ENCODE results near the gene CALHM5.

The CALHM5 gene

GRCh38 chr6:116524236-116524635, 12.8 kb downstream of the CALHM5 start:
- Mint-ChIP-seq H3K4me3 (no peak overlapping the region), H3K27me3 (peaks cover 4% of the 10 kb centered on the region), H3K9me3 (ENCODE audit: low read depth) (no peaks in the 10 kb centered on the region), H3K27ac (no peak overlapping the region), H3K4me1 (ENCODE audit: low read depth) (no peaks in the 10 kb centered on the region), H3K36me3 (no peaks in the 10 kb centered on the region)

GRCh38 chr6:116528133-116528532, 16.7 kb downstream of the CALHM5 start:
- no peaks in the 10 kb centered on the region for H3K36me3 Mint-ChIP-seq
- no peaks in the 10 kb centered on the region for H3K9me3 Mint-ChIP-seq (ENCODE audit: low read depth)
- no peak overlapping the region for H3K27ac Mint-ChIP-seq
- H3K27me3 Mint-ChIP-seq = peaks cover 15% of the 10 kb centered on the region
- H3K4me3 Mint-ChIP-seq = no peak overlapping the region
- no peaks in the 10 kb centered on the region for H3K4me1 Mint-ChIP-seq (ENCODE audit: low read depth)

- no peaks in the 10 kb centered on the region for H3K9me3 Mint-ChIP-seq (ENCODE audit: low read depth)
Measured at GRCh38 chr6:116528780-116529179, 17.3 kb downstream of the CALHM5 start.

DNA sequence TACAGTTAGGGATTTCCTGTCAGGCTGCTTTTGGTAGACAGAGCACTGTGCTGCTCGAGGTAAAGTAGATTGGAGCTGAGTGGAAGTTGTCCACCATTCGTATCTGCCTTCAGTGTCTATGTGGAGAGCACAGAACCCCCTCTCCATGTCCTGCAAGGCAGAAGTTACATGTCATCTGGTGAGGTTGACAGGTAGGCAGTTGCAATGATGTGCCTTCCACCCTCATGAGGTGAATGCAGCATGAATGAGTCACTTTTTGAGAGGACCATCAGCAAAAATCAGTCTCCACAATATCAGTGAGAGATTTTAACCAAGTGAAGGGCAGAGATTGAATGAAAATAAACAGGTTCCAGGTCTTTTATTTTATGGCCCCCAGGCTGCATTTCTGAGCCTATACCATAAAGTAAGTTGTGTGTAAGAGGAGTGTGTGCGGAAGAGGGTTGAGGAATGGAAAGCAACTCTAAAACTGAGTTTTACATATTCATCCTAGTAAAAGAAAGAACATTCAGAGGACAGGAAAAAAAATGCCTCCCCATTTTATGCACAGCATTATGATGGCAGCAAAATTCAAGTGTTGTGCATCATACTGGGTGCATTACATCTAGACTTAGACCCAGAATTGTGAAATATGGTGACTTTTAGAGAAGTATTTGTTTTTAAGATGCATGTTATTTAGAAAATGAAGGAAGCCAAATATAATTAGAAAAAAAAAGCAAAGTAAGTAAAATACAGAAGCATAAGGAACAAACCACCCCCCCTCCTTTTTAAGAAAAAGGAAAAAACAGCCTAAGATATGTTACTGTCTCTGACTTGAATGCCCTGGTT, 18.2 kb downstream of the CALHM5 start:
- Mint-ChIP-seq H3K9me3 (ENCODE audit: low read depth) (no peaks in the 10 kb centered on the region), H3K36me3 (no peaks in the 10 kb centered on the region), H3K4me3 (no peak overlapping the region), H3K4me1 (ENCODE audit: low read depth) (no peaks in the 10 kb centered on the region), H3K27ac (no peak overlapping the region), H3K27me3 (peaks cover 15% of the 10 kb centered on the region)

More at GRCh38 chr6:116528780-116529179, 17.3 kb downstream of the CALHM5 start:
- H3K36me3 Mint-ChIP-seq = no peaks in the 10 kb centered on the region
- no peaks in the 10 kb centered on the region for H3K4me1 Mint-ChIP-seq (ENCODE audit: low read depth)
- H3K27me3 Mint-ChIP-seq = peaks cover 15% of the 10 kb centered on the region
- no peak overlapping the region for H3K27ac Mint-ChIP-seq
- H3K4me3 Mint-ChIP-seq = no peak overlapping the region

- Mint-ChIP-seq H3K4me1 (ENCODE audit: low read depth) (no peaks in the 10 kb centered on the region), H3K27ac (no peak overlapping the region), H3K9me3 (ENCODE audit: low read depth) (no peaks in the 10 kb centered on the region), H3K4me3 (no peak overlapping the region), H3K36me3 (no peaks in the 10 kb centered on the region), H3K27me3 (peaks cover 15% of the 10 kb centered on the region)
Measured at GRCh38 chr6:116530436-116530835, 19.0 kb downstream of the CALHM5 start.

GRCh38 chr6:116531675-116532570, 20.5 kb downstream of the CALHM5 start:
- H3K9me3 Mint-ChIP-seq (ENCODE audit: low read depth) = no peaks in the 10 kb centered on the region
- H3K27ac Mint-ChIP-seq = no peak overlapping the region
- no peak overlapping the region for H3K4me3 Mint-ChIP-seq
- H3K4me1 Mint-ChIP-seq (ENCODE audit: low read depth) = no peaks in the 10 kb centered on the region
- H3K36me3 Mint-ChIP-seq = no peaks in the 10 kb centered on the region
- H3K27me3 Mint-ChIP-seq = peaks cover 13% of the 10 kb centered on the region

GRCh38 chr6:116533233-116533957, 22.0 kb downstream of the CALHM5 start:
- Mint-ChIP-seq H3K9me3 (ENCODE audit: low read depth) (no peaks in the 10 kb centered on the region), H3K27me3 (peaks cover 11% of the 10 kb centered on the region), H3K27ac (no peak overlapping the region), H3K36me3 (no peaks in the 10 kb centered on the region), H3K4me1 (ENCODE audit: low read depth) (no peaks in the 10 kb centered on the region), H3K4me3 (no peak overlapping the region)

DNA sequence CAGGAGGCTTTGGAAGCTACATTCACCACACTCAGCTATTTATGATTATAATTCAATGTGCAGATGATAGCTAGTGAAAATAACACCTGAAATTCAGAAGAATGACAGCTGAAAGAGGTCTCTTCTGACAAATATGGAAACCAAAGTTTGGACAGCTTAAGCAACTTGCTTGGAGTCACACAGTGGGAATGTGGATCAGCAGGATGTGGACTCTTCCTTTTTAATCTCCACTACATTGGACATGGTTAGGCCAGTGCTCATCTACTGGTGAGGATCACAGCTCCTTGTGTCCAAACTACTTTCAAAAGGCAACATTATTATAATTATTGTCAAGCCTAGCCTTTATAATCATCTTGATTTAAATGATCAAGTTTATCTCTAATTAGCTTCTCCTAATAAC, 23.7 kb downstream of the CALHM5 start:
- Mint-ChIP-seq H3K27me3 (peaks cover 12% of the 10 kb centered on the region), H3K36me3 (no peaks in the 10 kb centered on the region), H3K4me3 (no peak overlapping the region), H3K4me1 (ENCODE audit: low read depth) (no peaks in the 10 kb centered on the region), H3K27ac (no peak overlapping the region), H3K9me3 (ENCODE audit: low read depth) (no peaks in the 10 kb centered on the region)

- Mint-ChIP-seq H3K36me3 (no peaks in the 10 kb centered on the region), H3K27me3 (peaks cover 13% of the 10 kb centered on the region), H3K9me3 (ENCODE audit: low read depth) (no peaks in the 10 kb centered on the region), H3K4me3 (no peak overlapping the region), H3K4me1 (ENCODE audit: low read depth) (no peaks in the 10 kb centered on the region), H3K27ac (no peak overlapping the region)
Measured at GRCh38 chr6:116536216-116536621, 24.8 kb downstream of the CALHM5 start.

DNA sequence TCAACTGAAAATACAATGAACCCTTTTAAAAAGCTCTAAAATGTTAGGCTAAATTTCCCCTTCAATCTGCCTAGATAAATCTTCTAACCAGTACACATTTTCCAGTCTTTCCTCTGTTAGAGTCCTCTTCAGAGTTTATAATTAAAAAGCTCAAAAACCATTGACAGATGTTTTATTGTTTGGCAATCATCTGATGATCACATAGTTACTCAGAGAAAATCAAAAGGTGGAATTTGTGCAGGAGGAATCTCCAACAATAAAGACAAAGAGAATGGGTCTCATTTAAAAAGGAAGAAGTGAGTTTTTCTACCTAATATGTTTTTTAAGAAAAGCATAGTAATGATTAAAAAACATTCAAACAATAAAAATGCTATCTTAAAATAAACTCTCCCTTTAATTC, 31.0 kb downstream of the CALHM5 start:
- peaks cover 17% of the 10 kb centered on the region for H3K27me3 Mint-ChIP-seq
- H3K4me1 Mint-ChIP-seq (ENCODE audit: low read depth) = no peaks in the 10 kb centered on the region
- H3K27ac Mint-ChIP-seq = no peak overlapping the region
- no peaks in the 10 kb centered on the region for H3K9me3 Mint-ChIP-seq (ENCODE audit: low read depth)
- no peak overlapping the region for H3K4me3 Mint-ChIP-seq
- no peaks in the 10 kb centered on the region for H3K36me3 Mint-ChIP-seq

DNA sequence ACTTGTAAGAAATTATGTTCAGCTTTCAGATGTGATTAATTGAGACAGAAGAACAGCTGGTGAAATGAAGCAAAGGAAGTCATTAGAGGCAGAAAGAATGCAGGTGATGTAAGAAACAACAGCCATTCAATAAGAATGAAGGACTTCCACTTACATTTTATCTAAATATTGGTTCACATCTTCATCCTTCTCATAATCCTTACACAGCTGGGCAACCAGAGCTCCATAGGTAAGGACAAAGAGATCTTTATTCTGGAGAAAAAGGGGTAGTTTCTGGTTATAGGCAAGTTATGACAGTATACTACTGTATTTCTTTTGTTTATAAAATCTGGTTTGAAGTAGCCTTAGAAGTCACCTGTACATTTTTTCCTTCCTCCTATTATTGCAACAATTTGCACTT, 31.7 kb downstream of the CALHM5 start:
- H3K27ac Mint-ChIP-seq = no peak overlapping the region
- no peaks in the 10 kb centered on the region for H3K9me3 Mint-ChIP-seq (ENCODE audit: low read depth)
- no peak overlapping the region for H3K4me3 Mint-ChIP-seq
- peaks cover 17% of the 10 kb centered on the region for H3K27me3 Mint-ChIP-seq
- H3K36me3 Mint-ChIP-seq = no peaks in the 10 kb centered on the region
- H3K4me1 Mint-ChIP-seq (ENCODE audit: low read depth) = no peaks in the 10 kb centered on the region

DNA sequence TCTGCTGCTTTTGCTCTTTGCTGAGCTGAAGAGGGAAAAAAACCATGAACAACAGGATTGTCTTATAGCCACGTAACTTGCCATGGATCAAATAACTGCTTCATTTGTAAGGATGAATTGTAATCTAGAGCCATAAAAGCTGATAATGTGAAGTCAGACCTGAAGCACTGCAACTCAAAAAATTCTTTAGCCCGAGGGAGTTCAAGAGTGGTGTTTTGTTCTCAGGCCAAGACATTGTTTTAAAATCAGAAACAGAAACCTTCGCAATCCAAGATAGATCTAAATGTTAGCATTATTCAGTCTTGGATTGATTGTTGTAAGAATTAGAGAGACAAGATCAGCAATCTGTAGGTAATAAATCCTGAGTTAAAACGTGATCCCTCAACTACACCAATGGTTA, 34.2 kb downstream of the CALHM5 start, which contains the start of gene TRAPPC3L:
TSS of gene TRAPPC3L (minus strand) at position 34 of the 400 bp plus-strand sequence. CDS start 170 bp downstream, outside the sequence.
- H3K27ac Mint-ChIP-seq = no peak within 1 kb of the TSS
- no peaks in the 10 kb centered on the region for H3K4me1 Mint-ChIP-seq (ENCODE audit: low read depth)
- no peaks in the 10 kb centered on the region for H3K36me3 Mint-ChIP-seq
- H3K9me3 Mint-ChIP-seq (ENCODE audit: low read depth) = no peaks in the 10 kb centered on the region
- no peak within 1 kb of the TSS for H3K4me3 Mint-ChIP-seq
- H3K27me3 Mint-ChIP-seq = peaks cover 10% of the 10 kb centered on the region

GRCh38 chr6:116547358-116547757, 35.9 kb downstream of the CALHM5 start:
- H3K27ac Mint-ChIP-seq = no peak overlapping the region
- H3K36me3 Mint-ChIP-seq = no peaks in the 10 kb centered on the region
- no peaks in the 10 kb centered on the region for H3K4me1 Mint-ChIP-seq (ENCODE audit: low read depth)
- H3K27me3 Mint-ChIP-seq = peaks cover 6% of the 10 kb centered on the region
- H3K4me3 Mint-ChIP-seq = no peak overlapping the region
- H3K9me3 Mint-ChIP-seq (ENCODE audit: low read depth) = no peaks in the 10 kb centered on the region

GRCh38 chr6:116550796-116551195, 39.4 kb downstream of the CALHM5 start:
- Mint-ChIP-seq H3K27me3 (peaks cover 12% of the 10 kb centered on the region), H3K27ac (no peak overlapping the region), H3K4me1 (ENCODE audit: low read depth) (no peaks in the 10 kb centered on the region), H3K4me3 (no peak overlapping the region), H3K9me3 (ENCODE audit: low read depth) (no peaks in the 10 kb centered on the region), H3K36me3 (no peaks in the 10 kb centered on the region)

DNA sequence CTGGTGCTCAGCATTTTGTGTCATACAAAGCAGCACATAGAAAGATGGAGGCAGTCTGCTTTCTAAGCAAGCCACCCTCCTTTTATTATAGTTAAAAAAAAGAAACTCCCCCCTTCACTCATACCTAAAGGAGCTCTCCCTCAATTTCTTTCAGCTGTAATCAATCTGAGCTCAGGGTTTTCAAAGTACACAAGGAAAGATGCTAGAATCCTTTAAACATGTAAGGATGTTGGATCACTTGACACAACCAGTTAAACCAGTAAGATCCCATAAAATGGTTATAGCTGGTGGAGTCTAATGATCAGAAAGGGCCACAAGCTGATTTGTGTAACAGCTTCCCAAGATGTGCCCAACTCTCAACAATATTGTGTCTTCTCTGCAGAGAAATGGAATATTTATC, 42.0 kb downstream of the CALHM5 start, which contains the start of gene CALHM4:
TSS of gene CALHM4 (plus strand) at position 301 of the 400 bp plus-strand sequence. CDS start at position 344, 43 bp downstream.
- H3K9me3 Mint-ChIP-seq (ENCODE audit: low read depth) = no peaks in the 10 kb centered on the region
- H3K27me3 Mint-ChIP-seq = peaks cover 12% of the 10 kb centered on the region
- H3K27ac Mint-ChIP-seq = no peak within 1 kb of the TSS
- H3K4me1 Mint-ChIP-seq (ENCODE audit: low read depth) = no peaks in the 10 kb centered on the region
- H3K36me3 Mint-ChIP-seq = no peaks in the 10 kb centered on the region
- H3K4me3 Mint-ChIP-seq = no peak within 1 kb of the TSS
